SU-DHL-6 (cell line): ENCODE results near the gene ETFBKMT.

Source experiments
- H2AFZ ChIP-seq: fragments of 200-600 bp; sonication (generic); 2 replicates; pipeline ENCODE4 v1.6.1; 2014; ENCODE audit warnings: low read depth, mild to moderate bottlenecking, moderate library complexity, mixed read lengths, antibody characterized with exemption, low read length; ENCODE audit not compliant: severe bottlenecking
- H3F3A ChIP-seq: fragments of 200-600 bp; shearing (Covaris generic); 2 replicates; pipeline ENCODE4 v1.6.0; 2016; ENCODE audit warnings: antibody characterized with exemption, mild to moderate bottlenecking; ENCODE audit not compliant: insufficient read depth
- H3K27ac ChIP-seq: fragments of 200-600 bp; sonication (generic); 2 replicates; pipeline ENCODE4 v1.5.1; 2016; ENCODE audit warnings: low read depth, mild to moderate bottlenecking, low read length, moderate library complexity, mixed read lengths
- H3K27me3 ChIP-seq: fragments of 200-600 bp; sonication (generic), shearing (Covaris generic); 2 replicates; pipeline ENCODE4 v1.6.0; 2014; ENCODE audit warnings: mild to moderate bottlenecking, low read length
- H3K36me3 ChIP-seq: fragments of 200-600 bp; sonication (generic); 2 replicates; pipeline ENCODE4 v1.6.1; 2014; ENCODE audit warnings: mild to moderate bottlenecking, low read length, mixed read lengths
- H3K4me2 ChIP-seq: fragments of 300-600, 200-600 bp; shearing (Covaris generic), sonication (generic); 2 replicates; pipeline ENCODE4 v1.6.0; 2014; ENCODE audit warnings: low read length, low read depth, mild to moderate bottlenecking; ENCODE audit not compliant: poor library complexity, severe bottlenecking
- H3K4me3 ChIP-seq: fragments of 200-600 bp; sonication (generic); 2 replicates; pipeline ENCODE4 v1.5.1; 2014; ENCODE audit warnings: antibody characterized with exemption, low read length, mild to moderate bottlenecking, mixed read lengths; ENCODE audit not compliant: insufficient read depth, poor library complexity, severe bottlenecking
- H3K79me2 ChIP-seq: fragments of 200-600 bp; sonication (generic); 2 replicates; pipeline ENCODE4 v1.6.1; 2014; ENCODE audit warnings: mild to moderate bottlenecking, low read length, moderate library complexity; ENCODE audit not compliant: insufficient read depth
- H3K9ac ChIP-seq: fragments of 200-600 bp; sonication (generic); 2 replicates; pipeline ENCODE4 v1.7.0; 2014; ENCODE audit warnings: mild to moderate bottlenecking, low read length
- H3K9me2 ChIP-seq: fragments of 200-600 bp; sonication (generic); replicated peaks from 2 replicates; pipeline ENCODE4 v1.6.1; 2014; ENCODE audit warnings: low read length; ENCODE audit not compliant: insufficient read depth
- H3K9me3 ChIP-seq: fragments of 200-600 bp; sonication (generic); 2 replicates; pipeline ENCODE4 v1.6.1; 2014; ENCODE audit warnings: low read length, mixed read lengths; ENCODE audit not compliant: insufficient read depth
- H4K20me1 ChIP-seq: fragments of 200-600 bp; sonication (generic); 2 replicates; pipeline ENCODE4 v1.6.1; 2014; ENCODE audit warnings: low read depth, mild to moderate bottlenecking, antibody characterized with exemption, low read length, moderate library complexity, mixed read lengths
- EZH2phosphoT487 ChIP-seq: fragments of 200-600 bp; sonication (generic), shearing (Covaris generic); conservative IDR thresholded peaks from 2 replicates; pipeline ENCODE4 v1.6.1; 2018; ENCODE audit warnings: mild to moderate bottlenecking, antibody characterized with exemption, low read length, moderate library complexity, mixed read lengths
- TF ChIP-seq, protein P1 (sequence below): fragments of 200-600 bp; sonication (generic); IDR thresholded peaks from one replicate; pipeline ENCODE4 v1.5.1; 2017; ENCODE audit warnings: antibody characterized with exemption, mild to moderate bottlenecking, low read length, moderate library complexity; ENCODE audit not compliant: insufficient read depth, poor library complexity, severe bottlenecking

Gene ETFBKMT

GRCh38 chr12:31631809-31632208, 27.7 kb upstream of the ETFBKMT start:
- Histone ChIP-seq H3K4me3 (no peak overlapping the region), H3K9ac (no peak overlapping the region), H3K4me2 (no peak overlapping the region), H2AFZ (peak overlapping the region; percentile 19), H3K27me3 (no peaks in the 10 kb centered on the region), H3K9me3 (no peaks in the 10 kb centered on the region), H3F3A (peaks cover 21% of the 10 kb centered on the region), H3K9me2 (no peaks in the 10 kb centered on the region), H3K36me3 (no peaks in the 10 kb centered on the region), H4K20me1 (no peaks in the 10 kb centered on the region), H3K79me2 (no peaks in the 10 kb centered on the region), H3K27ac (no peak overlapping the region)
- TF ChIP-seq, protein P1, sequence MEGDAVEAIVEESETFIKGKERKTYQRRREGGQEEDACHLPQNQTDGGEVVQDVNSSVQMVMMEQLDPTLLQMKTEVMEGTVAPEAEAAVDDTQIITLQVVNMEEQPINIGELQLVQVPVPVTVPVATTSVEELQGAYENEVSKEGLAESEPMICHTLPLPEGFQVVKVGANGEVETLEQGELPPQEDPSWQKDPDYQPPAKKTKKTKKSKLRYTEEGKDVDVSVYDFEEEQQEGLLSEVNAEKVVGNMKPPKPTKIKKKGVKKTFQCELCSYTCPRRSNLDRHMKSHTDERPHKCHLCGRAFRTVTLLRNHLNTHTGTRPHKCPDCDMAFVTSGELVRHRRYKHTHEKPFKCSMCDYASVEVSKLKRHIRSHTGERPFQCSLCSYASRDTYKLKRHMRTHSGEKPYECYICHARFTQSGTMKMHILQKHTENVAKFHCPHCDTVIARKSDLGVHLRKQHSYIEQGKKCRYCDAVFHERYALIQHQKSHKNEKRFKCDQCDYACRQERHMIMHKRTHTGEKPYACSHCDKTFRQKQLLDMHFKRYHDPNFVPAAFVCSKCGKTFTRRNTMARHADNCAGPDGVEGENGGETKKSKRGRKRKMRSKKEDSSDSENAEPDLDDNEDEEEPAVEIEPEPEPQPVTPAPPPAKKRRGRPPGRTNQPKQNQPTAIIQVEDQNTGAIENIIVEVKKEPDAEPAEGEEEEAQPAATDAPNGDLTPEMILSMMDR = no peak
- no peak for TF ChIP-seq EZH2phosphoT487

DNA sequence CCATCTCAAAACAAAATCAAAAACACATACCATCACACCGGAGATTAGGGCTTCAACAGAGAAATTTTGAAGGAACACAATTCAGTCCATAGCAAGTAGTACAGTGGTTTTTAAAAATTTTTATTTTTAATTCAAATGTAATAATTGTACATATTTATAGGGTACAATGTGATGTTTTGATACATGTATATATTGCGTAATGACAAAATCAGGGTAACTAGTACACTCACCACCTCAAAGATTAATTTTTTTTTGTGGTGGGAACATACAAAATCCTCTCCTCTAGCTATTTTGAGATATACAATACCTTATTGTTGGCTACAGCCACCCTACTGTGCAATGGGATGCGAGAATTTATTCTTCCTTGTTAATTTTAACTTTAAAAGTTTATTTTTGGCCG, 26.0 kb upstream of the ETFBKMT start:
- Histone ChIP-seq H3K27ac (no peak overlapping the region), H3K9ac (no peak overlapping the region), H3K79me2 (no peaks in the 10 kb centered on the region), H3F3A (peaks cover 26% of the 10 kb centered on the region), H3K4me3 (no peak overlapping the region), H3K4me2 (no peak overlapping the region), H4K20me1 (no peaks in the 10 kb centered on the region), H3K9me3 (no peaks in the 10 kb centered on the region), H2AFZ (no peak overlapping the region), H3K9me2 (no peaks in the 10 kb centered on the region), H3K27me3 (no peaks in the 10 kb centered on the region), H3K36me3 (no peaks in the 10 kb centered on the region)
- no peak for TF ChIP-seq EZH2phosphoT487
- TF ChIP-seq, protein P1 = no peak

- Histone ChIP-seq H3K27me3 (no peaks in the 10 kb centered on the region), H3K4me2 (no peak overlapping the region), H3K27ac (no peak overlapping the region), H3K36me3 (no peaks in the 10 kb centered on the region), H3F3A (peaks cover 26% of the 10 kb centered on the region), H3K9ac (no peak overlapping the region), H3K79me2 (no peaks in the 10 kb centered on the region), H3K9me2 (no peaks in the 10 kb centered on the region), H2AFZ (no peak overlapping the region), H3K4me3 (no peak overlapping the region), H3K9me3 (no peaks in the 10 kb centered on the region), H4K20me1 (no peaks in the 10 kb centered on the region)
- TF ChIP-seq EZH2phosphoT487 = no peak
- TF ChIP-seq, protein P1 = no peak
These were observed 24.9 kb upstream of the ETFBKMT start for GRCh38 chr12:31634620-31635019.
